A673 (cell line): ENCODE measurements around the gene ANXA5.

Experiments
- EZH2 ChIP-seq: fragments of 200-600 bp; sonication (generic); IDR thresholded peaks from 2 replicates; pipeline ENCODE4 v1.6.1; 2017; ENCODE audit warnings: borderline replicate concordance, low read depth, mild to moderate bottlenecking, mixed read lengths, antibody characterized with exemption, low read length; ENCODE audit not compliant: poor library complexity, severe bottlenecking
- TF ChIP-seq, protein P1 (sequence below): fragments of 300-800, 200-600 bp; sonication (generic); conservative IDR thresholded peaks from 2 replicates; pipeline ENCODE4 v1.5.1; 2017; ENCODE audit warnings: low read depth, mild to moderate bottlenecking, antibody characterized with exemption, low read length, moderate library complexity, mixed read lengths

DNA sequence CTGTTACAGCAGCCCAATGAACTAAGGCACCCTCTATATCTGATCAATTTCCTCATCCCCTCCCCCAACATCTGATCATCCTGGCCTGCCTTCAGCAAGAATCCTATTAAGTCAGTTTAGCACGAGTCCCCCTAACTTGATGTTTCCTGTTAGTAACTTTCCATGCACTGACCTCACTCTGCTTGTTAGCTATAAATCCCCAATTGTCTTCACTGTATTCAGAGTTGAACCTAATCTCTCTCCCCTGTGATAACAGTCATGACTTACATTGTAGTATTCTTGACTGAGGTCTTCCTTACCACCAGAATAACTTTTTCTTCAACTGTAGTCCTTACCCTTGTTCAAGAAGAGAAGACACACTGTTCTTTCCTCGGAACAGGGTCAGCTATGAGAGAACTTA, 8.5 kb downstream of the ANXA5 start:
- TF ChIP-seq, protein P1, sequence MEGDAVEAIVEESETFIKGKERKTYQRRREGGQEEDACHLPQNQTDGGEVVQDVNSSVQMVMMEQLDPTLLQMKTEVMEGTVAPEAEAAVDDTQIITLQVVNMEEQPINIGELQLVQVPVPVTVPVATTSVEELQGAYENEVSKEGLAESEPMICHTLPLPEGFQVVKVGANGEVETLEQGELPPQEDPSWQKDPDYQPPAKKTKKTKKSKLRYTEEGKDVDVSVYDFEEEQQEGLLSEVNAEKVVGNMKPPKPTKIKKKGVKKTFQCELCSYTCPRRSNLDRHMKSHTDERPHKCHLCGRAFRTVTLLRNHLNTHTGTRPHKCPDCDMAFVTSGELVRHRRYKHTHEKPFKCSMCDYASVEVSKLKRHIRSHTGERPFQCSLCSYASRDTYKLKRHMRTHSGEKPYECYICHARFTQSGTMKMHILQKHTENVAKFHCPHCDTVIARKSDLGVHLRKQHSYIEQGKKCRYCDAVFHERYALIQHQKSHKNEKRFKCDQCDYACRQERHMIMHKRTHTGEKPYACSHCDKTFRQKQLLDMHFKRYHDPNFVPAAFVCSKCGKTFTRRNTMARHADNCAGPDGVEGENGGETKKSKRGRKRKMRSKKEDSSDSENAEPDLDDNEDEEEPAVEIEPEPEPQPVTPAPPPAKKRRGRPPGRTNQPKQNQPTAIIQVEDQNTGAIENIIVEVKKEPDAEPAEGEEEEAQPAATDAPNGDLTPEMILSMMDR: no peak
- TF ChIP-seq EZH2: no peak
